HG02852 (cell line): Measurements from ENCODE around the gene RBMS2.

Experiments used
- ATAC-seq: cut with Tn5 transposase; IDR thresholded peaks from one replicate; pipeline ENCODE4 v1.9.1; 2021; ENCODE audit warnings: mild to moderate bottlenecking, moderate library complexity; ENCODE audit not compliant: unreplicated experiment

The RBMS2 gene

GRCh38 chr12:56629459-56630179 is 108.0 kb downstream of the RBMS2 start:
- peak; percentile 2 for ATAC-seq

GRCh38 chr12:56630180-56630632 is 108.6 kb downstream of the RBMS2 start, which contains the start of gene BAZ2A:
TSS of gene BAZ2A (minus strand) at chr12:56630326. CDS start at chr12:56617530, 12,796 bp downstream.
- peak; percentile 59 for ATAC-seq

- ATAC-seq = peak; percentile 18
Measured at GRCh38 chr12:56631790-56632700, 110.4 kb downstream of the RBMS2 start.

GRCh38 chr12:56632701-56633467 is 111.3 kb downstream of the RBMS2 start:
- no peak for ATAC-seq

GRCh38 chr12:56633468-56634241 is 112.0 kb downstream of the RBMS2 start:
- no peak for ATAC-seq

- no peak for ATAC-seq
Measured at GRCh38 chr12:56634242-56634836, 112.7 kb downstream of the RBMS2 start.

GRCh38 chr12:56634837-56635791 is 113.5 kb downstream of the RBMS2 start:
- no peak for ATAC-seq

GRCh38 chr12:56635806-56636674 is 114.4 kb downstream of the RBMS2 start:
- ATAC-seq = peak; percentile 44

GRCh38 chr12:56636675-56637540 is 115.3 kb downstream of the RBMS2 start:
- ATAC-seq = peak; percentile 47

- no peak for ATAC-seq
Measured at GRCh38 chr12:56637621-56638020, 116.0 kb downstream of the RBMS2 start.

GRCh38 chr12:56641219-56641618 is 119.6 kb downstream of the RBMS2 start:
- no peak for ATAC-seq

GRCh38 chr12:56644654-56645053 is 123.0 kb downstream of the RBMS2 start:
- no peak for ATAC-seq

- no peak for ATAC-seq
Measured at GRCh38 chr12:56645201-56645716, 123.6 kb downstream of the RBMS2 start.
